Endothelial cell of umbilical vein (primary cell): ENCODE results near the gene NDUFA7. TPM values are rescaled to one million over a fixed set of nuclear protein-coding genes. Genes with fewer than 3 reads are reported as not detected.

Source experiments
- BruUV-seq: library from RNA; stranded (reverse); fragments of 400-500 nt; replicated peaks from 2 replicates; lab custom pipeline; 2021; lab: Mats Ljungman, UMichigan
- CTCF ChIA-PET: fragments of 300-600, 350-600 bp; sonication (Branson Sonifier 250); formaldehyde crosslinking; loops from one replicate; lab custom pipeline; 2021; ENCODE audit warnings: antibody characterized with exemption, inconsistent platforms; lab: Charles Lee
- POLR2A ChIA-PET: fragments of 300-600, 350-600 bp; sonication (Branson Sonifier 250); formaldehyde crosslinking; loops from one replicate; lab custom pipeline; 2021; ENCODE audit warnings: antibody characterized with exemption, inconsistent platforms; lab: Charles Lee
- DNase-seq: peaks from one replicate; pipeline ENCODE4 v3.0.0-alpha.2; 2011; ENCODE audit warnings: low read depth, low spot score
- FAIRE-seq: peaks from 2 replicates; lab custom pipeline; 2011; peaks lifted over from hg19 to GRCh38; lab: Jason Lieb, UNC
- H2AFZ ChIP-seq: 2 replicates; pipeline ENCODE4 v1.6.0; 2012; ENCODE audit warnings: low read depth, low read length, control low read depth, inconsistent platforms
- H3K27ac ChIP-seq: 2 replicates; pipeline ENCODE4 v1.5.1; 2011; ENCODE audit warnings: low read depth, mild to moderate bottlenecking, control low read depth, low read length, moderate library complexity; ENCODE audit not compliant: insufficient read depth
- H3K27me3 ChIP-seq, 2 experiments: 2 replicates each; pipeline versions ENCODE4 v1.6.0 to v1.6.1; 2011; ENCODE audit warnings: low read length in 2 of 2, mixed read lengths in 1 of 2; ENCODE audit not compliant: control insufficient read depth in 2 of 2, insufficient read depth in 2 of 2
- H3K36me3 ChIP-seq, 2 experiments: 2 replicates in 1 of 2; 3 replicates in 1 of 2; pipeline ENCODE4 v1.5.1; 2011; ENCODE audit warnings: low read length in 2 of 2, mild to moderate bottlenecking in 1 of 2, moderate library complexity in 1 of 2; ENCODE audit not compliant: control insufficient read depth in 2 of 2, insufficient read depth in 2 of 2; ENCODE audit errors: extremely low read depth in 1 of 2
- H3K4me1 ChIP-seq: 3 replicates; pipeline ENCODE4 v1.5.1; 2011; ENCODE audit warnings: mild to moderate bottlenecking, low read length; ENCODE audit not compliant: control insufficient read depth, insufficient read depth; ENCODE audit errors: extremely low read depth
- H3K4me2 ChIP-seq: 2 replicates; pipeline ENCODE4 v1.6.1; 2011; ENCODE audit warnings: low read length, control low read depth, mixed read lengths; ENCODE audit not compliant: insufficient read depth
- H3K4me3 ChIP-seq, 3 experiments: fragments of 200-600 bp in 1 of 3; sonication (generic), shearing (Covaris generic) in 1 of 3; replicated peaks in 1 of 3; 2 replicates each; pipeline ENCODE4 v1.5.1; 2011 to 2016; ENCODE audit warnings: control low read depth in 3 of 3, low read length in 3 of 3, mild to moderate bottlenecking in 2 of 3, inconsistent platforms in 1 of 3, low read depth in 1 of 3, moderate library complexity in 1 of 3; ENCODE audit not compliant: insufficient read depth in 1 of 3
- H3K79me2 ChIP-seq: 2 replicates; pipeline ENCODE4 v1.6.0; 2012; ENCODE audit warnings: low read length, inconsistent platforms; ENCODE audit not compliant: control insufficient read depth, insufficient read depth
- H3K9ac ChIP-seq: replicated peaks from 2 replicates; pipeline ENCODE3; 2011; ENCODE audit warnings: low read length, control low read depth; ENCODE audit not compliant: insufficient read depth; ENCODE audit errors: extremely low read depth
- H3K9me1 ChIP-seq: replicated peaks from 3 replicates; pipeline ENCODE4 v1.6.0; 2011; ENCODE audit warnings: mild to moderate bottlenecking, low read length; ENCODE audit not compliant: control insufficient read depth, insufficient read depth; ENCODE audit errors: extremely low read depth
- H3K9me3 ChIP-seq: replicated peaks from 2 replicates; pipeline ENCODE4 v1.5.1; 2012; ENCODE audit warnings: low read length, inconsistent platforms; ENCODE audit not compliant: control insufficient read depth, insufficient read depth
- H4K20me1 ChIP-seq: replicated peaks from 2 replicates; pipeline ENCODE3; 2011; ENCODE audit warnings: mild to moderate bottlenecking, low read length; ENCODE audit not compliant: control insufficient read depth, insufficient read depth; ENCODE audit errors: extremely low read depth
- EZH2 ChIP-seq: IDR thresholded peaks from 2 replicates; pipeline ENCODE4 v1.6.1; 2012; ENCODE audit warnings: borderline replicate concordance, low read depth, mild to moderate bottlenecking, moderate library complexity, low read length, inconsistent platforms; ENCODE audit not compliant: severe bottlenecking
- FOS ChIP-seq: IDR thresholded peaks from 2 replicates; pipeline ENCODE4 v1.6.1; 2011; ENCODE audit warnings: mild to moderate bottlenecking, low read length, moderate library complexity, borderline replicate concordance; ENCODE audit not compliant: insufficient read depth
- GATA2 ChIP-seq: IDR thresholded peaks from 2 replicates; pipeline ENCODE4 v1.7.0; 2011; ENCODE audit warnings: low read depth, mild to moderate bottlenecking, moderate library complexity, mixed read lengths, low read length; ENCODE audit not compliant: insufficient read length, insufficient read depth
- JUN ChIP-seq: IDR thresholded peaks from 2 replicates; pipeline ENCODE4 v1.6.1; 2011; ENCODE audit warnings: borderline replicate concordance, low read depth; ENCODE audit not compliant: insufficient read length, insufficient read depth
- MYC ChIP-seq: IDR thresholded peaks from one replicate; pipeline ENCODE4 v1.6.1; 2011; ENCODE audit warnings: mild to moderate bottlenecking, low read depth, low read length
- POLR2A ChIP-seq: IDR thresholded peaks from 2 replicates; pipeline ENCODE4 v1.6.1; 2012; ENCODE audit warnings: low read depth, mild to moderate bottlenecking, control low read depth, low read length
- POLR2AphosphoS5 ChIP-seq: IDR thresholded peaks from 2 replicates; pipeline ENCODE4 v1.6.1; 2012; ENCODE audit warnings: low read depth, mild to moderate bottlenecking, control low read depth, low read length, moderate library complexity; ENCODE audit not compliant: insufficient read depth
- dilution Hi-C: fragments of 300-500 bp; cut with MboI; formaldehyde crosslinking; loops from one replicate; pipeline ENCODE4 v1.15.0; 2019; ENCODE audit warnings: low sequenced_read_pairs; ENCODE audit not compliant: extremely low pct_ligation_motif_present
- intact Hi-C: fragments of 100-400 bp; cut with micrococcal nuclease; formaldehyde crosslinking; loops from one replicate; pipeline ENCODE4 v1.10.0; 2022
- polyA plus RNA-seq, 4 experiments: library from polyadenylated mRNA; depleted of rRNA in 3 of 4; stranded (reverse) in 3 of 4; unstranded in 1 of 4; fragments of >200 nt; gene quantifications; 2 replicates each; pipeline versions ENCODE4 v1.2.1 to v1.2.3, GENCODE V29; 2011 to 2012; ENCODE audit warnings: missing spikeins in 1 of 4
- total RNA-seq: library from RNA; stranded (reverse); gene quantifications from 2 replicates; pipeline ENCODE4 v1.2.3, GENCODE V29; 2021
- TF ChIP-seq, protein P1 (sequence below), 2 donors: IDR thresholded peaks; 1 replicate in 1 of 2; 2 replicates in 1 of 2; pipeline ENCODE4 v1.5.1; 2011; ENCODE audit warnings: low read length in 2 of 2, mild to moderate bottlenecking in 2 of 2, moderate library complexity in 2 of 2, control low read depth in 1 of 2, inconsistent platforms in 1 of 2, low read depth in 1 of 2; ENCODE audit not compliant: insufficient read depth in 1 of 2; ENCODE audit errors: extremely low read depth in 1 of 2
- TF ChIP-seq, protein P2 (sequence below): IDR thresholded peaks from 2 replicates; pipeline ENCODE4 v1.6.1; 2011; ENCODE audit not compliant: insufficient read depth, insufficient read length

Gene NDUFA7
- total and polyA plus RNA-seq, 2 donors (not counting 3 experiments of a cell fraction or from before 2014, with no cell fraction given): 60.2 to 169 TPM

DNA sequence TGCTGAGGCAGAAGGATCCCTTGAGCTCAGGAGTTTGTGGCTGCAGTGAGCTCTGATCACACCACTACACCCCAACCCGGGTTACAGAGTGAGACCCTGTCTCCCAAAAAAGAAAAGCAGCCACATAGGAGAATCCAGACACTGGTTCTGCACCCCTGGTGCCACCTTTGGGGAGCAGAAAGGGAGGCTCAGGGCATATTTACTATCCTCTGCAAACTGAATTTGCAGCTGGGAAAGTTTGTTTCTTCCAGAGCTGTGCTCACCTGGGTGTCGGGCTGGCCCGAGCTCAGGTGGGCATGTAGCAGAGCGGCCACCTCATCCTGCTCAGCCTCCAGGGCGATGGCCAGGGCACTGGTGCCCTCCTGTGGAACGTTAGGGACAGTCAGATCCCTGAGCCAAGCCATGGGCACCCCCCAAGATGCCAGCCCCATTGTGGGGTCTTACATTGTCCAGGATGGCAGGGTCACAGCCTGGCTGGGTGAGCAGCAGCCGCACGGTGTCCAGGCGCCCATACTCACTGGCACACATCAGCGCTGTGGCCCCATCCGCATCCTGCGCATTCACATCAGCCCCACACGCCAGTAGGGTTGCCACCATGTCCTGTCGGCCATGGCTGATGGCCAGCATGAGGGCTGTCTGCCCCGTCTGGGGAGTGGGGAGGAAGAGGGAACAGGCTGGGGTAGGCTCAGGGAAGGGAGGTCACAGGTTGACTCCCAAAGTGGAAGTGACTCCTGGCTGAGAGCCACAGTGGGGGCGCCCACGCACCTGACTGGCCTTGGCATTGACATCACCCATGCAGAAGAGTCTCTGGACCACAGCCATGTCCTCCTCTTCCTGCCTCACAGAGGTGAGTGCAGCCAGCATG, 3.2 kb upstream of the NDUFA7 start:
- no peak overlapping the region for H3K4me3 ChIP-seq
- no peak overlapping the region for H3K9ac ChIP-seq
- FAIRE-seq: no peak
- intact Hi-C loops: no loop called here
- no peak for TF ChIP-seq GATA2
- no peak for TF ChIP-seq POLR2AphosphoS5
- no peak for TF ChIP-seq EZH2
- TF ChIP-seq, protein P1, sequence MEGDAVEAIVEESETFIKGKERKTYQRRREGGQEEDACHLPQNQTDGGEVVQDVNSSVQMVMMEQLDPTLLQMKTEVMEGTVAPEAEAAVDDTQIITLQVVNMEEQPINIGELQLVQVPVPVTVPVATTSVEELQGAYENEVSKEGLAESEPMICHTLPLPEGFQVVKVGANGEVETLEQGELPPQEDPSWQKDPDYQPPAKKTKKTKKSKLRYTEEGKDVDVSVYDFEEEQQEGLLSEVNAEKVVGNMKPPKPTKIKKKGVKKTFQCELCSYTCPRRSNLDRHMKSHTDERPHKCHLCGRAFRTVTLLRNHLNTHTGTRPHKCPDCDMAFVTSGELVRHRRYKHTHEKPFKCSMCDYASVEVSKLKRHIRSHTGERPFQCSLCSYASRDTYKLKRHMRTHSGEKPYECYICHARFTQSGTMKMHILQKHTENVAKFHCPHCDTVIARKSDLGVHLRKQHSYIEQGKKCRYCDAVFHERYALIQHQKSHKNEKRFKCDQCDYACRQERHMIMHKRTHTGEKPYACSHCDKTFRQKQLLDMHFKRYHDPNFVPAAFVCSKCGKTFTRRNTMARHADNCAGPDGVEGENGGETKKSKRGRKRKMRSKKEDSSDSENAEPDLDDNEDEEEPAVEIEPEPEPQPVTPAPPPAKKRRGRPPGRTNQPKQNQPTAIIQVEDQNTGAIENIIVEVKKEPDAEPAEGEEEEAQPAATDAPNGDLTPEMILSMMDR (IDR thresholded peaks at IDR 0.05; ENCODE audit: extremely low read depth in 1 of 2, insufficient read depth in 1 of 2, low read depth in 1 of 2, low read length in 2 of 2): peak in 1 of 2 donors; percentile 6
- TF ChIP-seq MYC: no peak
- TF ChIP-seq JUN: no peak
- TF ChIP-seq FOS: no peak
- TF ChIP-seq POLR2A: peak; percentile 30
- TF ChIP-seq, protein P2, sequence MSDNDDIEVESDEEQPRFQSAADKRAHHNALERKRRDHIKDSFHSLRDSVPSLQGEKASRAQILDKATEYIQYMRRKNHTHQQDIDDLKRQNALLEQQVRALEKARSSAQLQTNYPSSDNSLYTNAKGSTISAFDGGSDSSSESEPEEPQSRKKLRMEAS: no peak
- peaks cover 5 to 6% of the 10 kb centered on the region in 2 experiments for H3K36me3 ChIP-seq
- H2AFZ ChIP-seq: no peak overlapping the region
- peaks cover 24% of the 10 kb centered on the region for H3K4me1 ChIP-seq
- no peaks in the 10 kb centered on the region for H3K9me1 ChIP-seq
- ChIA-PET POLR2A (interaction anchor here (0.9 kb wide), 2 partner anchors 12 to 66 kb away, joined by 3 read pairs; partner anchors contain the start of gene RAB11B), CTCF (interaction anchor here (1.0 to 2.0 kb wide), 4 partner anchors 10 to 24 kb away, joined by 3 to 7 read pairs (median 4); no protein-coding TSS in a partner anchor)
- no peaks in the 10 kb centered on the region for H3K9me3 ChIP-seq
- H3K27me3 ChIP-seq: no peaks in the 10 kb centered on the region
- no peaks in the 10 kb centered on the region for H4K20me1 ChIP-seq
- H3K27ac ChIP-seq: no peak overlapping the region
- no TSS peak for BruUV-seq
- DNase-seq: no peak
- dilution Hi-C loops: no loop called here
- no peak overlapping the region for H3K4me2 ChIP-seq
- peaks cover 32% of the 10 kb centered on the region for H3K79me2 ChIP-seq
